AG09319 (cell line): ENCODE data around the gene ALOX5.
"Not testable (repeated sequence)": the region's sequence is repeated elsewhere in the genome, so short reads cannot be mapped to it uniquely, and the experiment has no call there.

Experiments
- DNase-seq: peaks from one replicate; pipeline ENCODE4 v3.0.0-alpha.2; 2010; ENCODE audit warnings: low read depth; ENCODE audit errors: extremely low read depth
- TF ChIP-seq, protein P1 (sequence below): IDR thresholded peaks from 2 replicates; pipeline ENCODE4 v1.5.1; 2011; ENCODE audit warnings: low read depth, mild to moderate bottlenecking, inconsistent platforms, low read length, moderate library complexity

ALOX5 gene

DNA sequence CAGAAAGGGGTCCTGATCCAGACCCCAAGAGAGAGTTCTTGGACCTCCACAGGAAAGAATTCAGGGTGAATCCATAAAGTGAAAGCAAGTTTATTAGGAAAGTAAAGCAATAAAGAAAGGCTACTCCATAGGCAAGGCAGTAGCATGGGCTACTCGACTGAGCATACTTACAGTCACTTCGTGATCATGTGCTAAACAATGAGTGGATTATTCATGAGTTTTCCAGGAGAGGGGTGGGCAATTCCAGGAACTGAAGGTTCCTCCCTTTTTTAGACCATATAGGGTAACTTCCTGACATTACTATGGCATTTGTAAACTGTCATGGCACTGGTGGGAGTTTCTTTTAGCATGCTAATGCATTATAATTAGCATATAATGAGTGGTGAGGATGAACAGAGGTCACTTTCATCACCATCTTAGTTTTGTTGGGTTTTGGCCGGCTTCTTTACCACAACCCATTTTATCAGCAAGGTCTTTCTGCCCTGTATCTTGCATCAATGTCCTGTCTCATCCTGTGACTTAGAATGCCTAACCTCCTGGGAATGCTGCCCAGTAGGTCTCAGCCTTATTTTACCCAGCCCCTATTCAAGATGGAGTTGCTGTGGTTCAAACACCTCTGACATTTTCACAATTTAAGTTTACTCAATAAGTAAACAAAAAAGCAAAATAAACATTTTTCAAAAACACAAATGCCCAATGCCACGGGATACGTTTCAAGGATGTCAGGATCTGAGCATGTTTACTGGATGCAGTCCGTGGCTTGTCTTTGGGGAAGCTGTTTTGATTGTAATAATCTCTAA, 37.0 kb downstream of the ALOX5 start:
- TF ChIP-seq, protein P1, sequence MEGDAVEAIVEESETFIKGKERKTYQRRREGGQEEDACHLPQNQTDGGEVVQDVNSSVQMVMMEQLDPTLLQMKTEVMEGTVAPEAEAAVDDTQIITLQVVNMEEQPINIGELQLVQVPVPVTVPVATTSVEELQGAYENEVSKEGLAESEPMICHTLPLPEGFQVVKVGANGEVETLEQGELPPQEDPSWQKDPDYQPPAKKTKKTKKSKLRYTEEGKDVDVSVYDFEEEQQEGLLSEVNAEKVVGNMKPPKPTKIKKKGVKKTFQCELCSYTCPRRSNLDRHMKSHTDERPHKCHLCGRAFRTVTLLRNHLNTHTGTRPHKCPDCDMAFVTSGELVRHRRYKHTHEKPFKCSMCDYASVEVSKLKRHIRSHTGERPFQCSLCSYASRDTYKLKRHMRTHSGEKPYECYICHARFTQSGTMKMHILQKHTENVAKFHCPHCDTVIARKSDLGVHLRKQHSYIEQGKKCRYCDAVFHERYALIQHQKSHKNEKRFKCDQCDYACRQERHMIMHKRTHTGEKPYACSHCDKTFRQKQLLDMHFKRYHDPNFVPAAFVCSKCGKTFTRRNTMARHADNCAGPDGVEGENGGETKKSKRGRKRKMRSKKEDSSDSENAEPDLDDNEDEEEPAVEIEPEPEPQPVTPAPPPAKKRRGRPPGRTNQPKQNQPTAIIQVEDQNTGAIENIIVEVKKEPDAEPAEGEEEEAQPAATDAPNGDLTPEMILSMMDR = no peak
- no peak for DNase-seq

DNA sequence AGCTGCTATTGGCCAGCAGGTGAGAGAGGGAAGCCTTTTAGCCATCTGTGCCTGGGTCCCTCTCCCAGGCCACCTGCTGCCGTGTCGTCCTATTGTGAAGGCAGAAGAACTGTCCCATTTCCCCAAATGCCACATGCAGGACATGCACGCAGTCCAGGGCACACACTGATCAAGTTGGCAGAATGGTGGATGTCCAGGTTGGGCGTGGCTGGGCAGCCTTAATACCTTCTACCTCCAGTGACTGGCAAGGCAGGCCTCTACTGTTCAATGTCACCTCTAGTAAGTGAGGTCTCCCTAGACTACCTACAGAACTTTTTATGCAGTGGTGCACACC, 37.6 kb downstream of the ALOX5 start:
- no peak for DNase-seq
- TF ChIP-seq, protein P1 = no peak

DNA sequence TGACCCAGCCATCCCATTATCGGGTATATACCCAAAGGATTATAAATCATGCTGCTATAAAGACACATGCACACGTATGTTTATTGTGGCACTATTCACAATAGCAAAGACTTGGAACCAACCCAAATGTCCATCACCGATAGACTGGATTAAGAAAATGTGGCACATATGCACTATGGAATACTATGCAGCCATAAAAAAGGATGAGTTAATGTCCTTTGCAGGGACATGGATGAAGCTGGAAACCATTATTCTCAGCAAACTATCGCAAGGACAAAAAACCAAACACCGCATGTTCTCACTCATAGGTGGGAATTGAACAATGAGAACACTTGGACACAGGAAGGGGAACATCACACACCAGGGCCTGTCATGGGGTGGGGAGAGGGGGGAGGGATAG, 41.0 kb downstream of the ALOX5 start:
- DNase-seq = not testable (repeated sequence)

DNA sequence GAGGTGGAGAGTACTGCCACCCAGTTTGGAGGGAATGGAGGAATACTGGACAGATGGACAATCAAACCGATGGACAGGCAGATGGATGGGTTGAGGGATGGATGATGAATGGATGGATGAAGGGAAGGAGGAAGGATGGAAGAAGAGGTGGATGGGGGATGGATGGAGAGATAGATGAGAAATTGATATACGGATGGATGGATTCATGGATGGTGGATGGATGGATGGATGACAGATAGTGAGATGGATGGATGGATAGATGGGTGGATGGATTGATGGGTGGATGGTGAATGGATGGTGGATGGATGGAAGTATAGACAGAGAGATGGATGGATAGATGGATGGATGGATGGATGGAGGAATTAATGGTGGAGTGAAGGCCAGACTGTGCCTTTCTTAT, 42.6 kb downstream of the ALOX5 start:
- TF ChIP-seq, protein P1 = no peak
- no peak for DNase-seq

DNA sequence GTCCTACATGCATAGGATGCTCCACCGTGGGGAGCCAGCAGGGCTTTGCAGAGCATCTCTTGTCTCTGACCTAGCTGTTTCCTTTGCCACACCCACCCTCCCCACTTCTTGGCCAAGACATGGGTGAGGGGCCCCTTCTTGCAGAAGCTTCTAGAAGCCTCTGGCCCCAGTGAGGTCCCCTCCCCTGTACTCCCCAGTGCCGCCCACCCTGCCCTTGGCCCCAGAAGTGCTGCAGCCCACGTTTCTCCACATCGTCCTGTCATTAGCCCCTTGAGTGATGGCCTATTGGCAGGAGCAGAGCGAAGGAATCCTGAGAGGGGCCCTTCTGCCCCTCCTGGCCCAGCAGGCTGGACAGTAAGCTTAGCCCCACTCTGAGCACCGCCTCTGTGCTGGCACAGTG, 43.7 kb downstream of the ALOX5 start:
- no peak for DNase-seq
- TF ChIP-seq, protein P1 = no peak

DNA sequence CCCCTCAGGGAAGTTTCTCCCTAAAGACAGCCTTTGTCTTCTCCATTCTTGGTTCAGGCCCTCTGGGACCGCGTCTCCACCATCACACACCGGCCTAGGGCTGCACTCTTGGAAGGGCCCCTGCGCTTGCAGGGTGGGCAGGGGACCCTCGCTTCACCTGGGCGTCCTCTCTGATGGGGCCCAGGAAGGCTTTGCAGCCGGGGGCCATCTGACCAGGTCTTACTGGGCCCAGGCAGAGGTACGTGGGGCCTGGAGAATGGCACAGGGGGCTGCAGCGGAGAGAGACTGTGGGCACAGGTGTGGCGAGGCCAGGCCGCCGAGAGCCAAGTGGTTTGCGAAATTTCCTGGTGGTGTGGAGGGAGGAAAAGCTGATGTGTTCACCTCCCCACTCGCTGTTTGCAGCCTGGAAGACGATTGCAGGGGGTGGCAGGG, 44.4 kb downstream of the ALOX5 start:
- no peak for DNase-seq
- TF ChIP-seq, protein P1 = no peak

DNA sequence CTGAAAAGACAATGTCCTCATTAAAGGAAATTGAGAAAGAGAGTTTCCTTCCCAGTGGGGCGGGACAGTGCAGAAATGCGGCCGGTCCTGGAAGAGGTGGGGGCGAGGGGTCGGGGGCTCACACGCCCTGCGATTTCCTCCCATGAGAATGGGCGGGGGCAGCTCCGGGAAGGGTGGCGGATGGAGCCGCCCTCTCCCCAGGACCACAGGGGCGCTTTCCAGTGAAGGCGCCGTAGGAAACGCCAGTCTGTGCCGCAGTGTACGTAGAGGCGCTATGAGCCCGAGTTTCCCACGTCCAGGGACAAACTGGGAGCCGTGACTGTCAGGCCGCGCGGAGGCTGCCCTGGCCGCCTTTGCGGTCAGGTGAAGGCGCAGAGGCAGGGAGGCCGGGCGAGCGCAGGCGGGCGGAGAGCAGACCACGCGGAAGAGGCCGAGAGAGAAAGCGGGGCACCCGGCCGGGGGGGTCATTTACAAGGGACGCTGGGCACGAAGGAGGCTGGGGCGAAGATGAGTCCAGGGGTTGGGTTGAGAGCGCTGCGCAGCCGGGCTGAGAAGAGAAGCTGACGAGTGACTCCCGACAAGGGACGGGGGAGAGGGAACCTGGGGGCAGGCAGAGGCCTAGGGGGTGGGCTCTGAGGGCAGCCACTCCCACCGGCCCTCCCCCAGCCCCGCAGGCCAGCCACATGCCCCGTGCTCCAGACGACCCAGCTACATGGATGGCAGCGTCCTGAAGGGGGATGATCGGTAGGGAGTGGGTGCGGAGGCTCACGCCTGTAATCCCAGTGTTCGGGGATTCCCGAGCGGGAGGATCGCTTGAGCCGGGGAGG, 45.0 kb downstream of the ALOX5 start:
- TF ChIP-seq, protein P1 = no peak
- DNase-seq = no peak
